Measurements from ENCODE around the gene FAM13A. TPM values are rescaled to one million over a fixed set of nuclear protein-coding genes. Genes with fewer than 3 reads are reported as not detected.

FAM13A gene
- total and polyA plus RNA-seq, 2 of the 8 experiments (the other 6 are each of a cell fraction or from before 2014, with no cell fraction given) = 7.1 to 16.5 TPM

DNA sequence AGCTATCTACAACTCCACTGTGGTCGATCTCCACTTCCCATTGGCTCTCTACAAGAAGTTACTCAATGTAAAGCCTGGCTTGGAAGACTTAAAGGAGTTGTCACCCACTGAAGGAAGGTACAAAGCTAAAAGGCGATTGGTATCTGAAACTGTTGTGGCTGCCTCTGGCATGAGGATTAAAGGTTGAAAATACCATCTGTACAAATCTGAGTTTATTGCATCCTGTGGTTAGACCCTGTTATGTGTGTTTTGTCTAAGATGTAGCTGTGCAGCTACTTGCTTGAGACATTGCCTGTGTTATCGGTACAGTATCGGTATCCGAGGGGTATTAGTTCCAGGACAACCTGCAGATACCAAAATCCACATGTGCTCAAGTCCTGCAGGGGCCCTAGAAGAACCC lies 375.8 kb downstream of the FAM13A start (continued):
- no peak for TF ChIP-seq SP4 (IDR thresholded peaks at IDR 0.05; ENCODE audit: low read length)
- TF ChIP-seq CEBPB (IDR thresholded peaks at IDR 0.05; ENCODE audit: low read depth, low read length) = no peak

Small RNA genes lying within 50 kb of the gene (small RNA-seq; reads per million reads assigned to genes)
- gene RF02115 (ENCODE audit: insufficient read depth) (not detected), gene RNU6-33P (ENCODE audit: insufficient read depth) (not detected)

Other genes with a start within 250 kb of the FAM13A start
- 5.7 and 5.9 TPM in 2 replicates for gene TIGD2, start 54.3 kb upstream of the FAM13A start, total RNA-seq (2021; fragmentation: NEBNext Ultra II Directional; extraction: Animal tissue kit (Norgen Biotek cat#: 25700))
- 1.8 and 2.4 TPM in 2 replicates for gene TIGD2, start 54.3 kb upstream of the FAM13A start, polyA plus RNA-seq (2011; rRNA removed)

Measured in H1 (cell line).